Measurements from ENCODE around the gene DPM2.

The DPM2 gene

DNA sequence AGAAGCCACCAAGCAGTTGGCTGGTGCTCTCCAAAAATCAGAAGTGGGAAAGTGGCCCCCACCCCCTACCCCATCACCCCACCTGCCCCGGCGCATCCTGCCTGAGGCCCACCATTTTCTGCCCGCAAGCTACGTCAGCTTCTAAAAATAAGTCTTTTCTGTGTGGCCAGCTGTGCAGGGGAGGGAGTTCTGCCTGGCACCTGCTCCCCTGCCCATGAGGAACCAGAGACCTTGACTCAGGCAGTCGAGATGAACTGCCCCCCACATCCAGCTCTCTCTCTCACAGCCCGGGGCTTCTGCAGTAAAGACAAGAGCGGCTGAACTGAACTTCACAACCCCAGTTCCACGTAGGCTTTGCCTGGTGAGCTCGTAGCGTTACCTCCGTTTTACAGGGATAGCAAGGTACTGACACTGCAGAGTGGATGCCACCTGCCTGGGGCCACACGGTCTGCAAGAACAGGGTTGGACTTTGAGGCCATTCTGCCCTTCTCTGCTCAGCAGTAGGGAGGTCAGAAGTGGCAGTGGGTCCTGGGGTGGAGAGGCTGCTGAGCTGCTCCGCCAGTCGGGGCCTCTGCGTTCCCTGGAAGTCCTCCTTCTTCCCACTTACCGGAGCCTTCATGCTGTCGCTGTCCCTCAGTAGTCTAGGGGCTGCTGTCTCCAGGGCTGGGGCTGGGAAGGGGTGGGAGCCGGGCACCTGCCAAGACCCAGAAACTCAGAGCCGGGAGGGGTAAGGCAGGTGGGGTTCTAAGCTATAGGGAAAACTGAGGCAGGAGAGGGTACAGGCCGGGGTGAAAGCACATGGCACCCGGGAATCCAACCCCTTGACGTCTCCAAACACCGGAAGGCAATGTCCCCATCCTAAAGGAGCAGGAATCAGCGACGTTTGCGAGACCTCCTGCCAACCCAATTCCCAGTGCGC lies 21.6 kb downstream of the DPM2 start:
- in situ Hi-C loops (cut with MboI; ENCODE audit: low sequenced_read_pairs, unreplicated experiment), result no loop called here

DNA sequence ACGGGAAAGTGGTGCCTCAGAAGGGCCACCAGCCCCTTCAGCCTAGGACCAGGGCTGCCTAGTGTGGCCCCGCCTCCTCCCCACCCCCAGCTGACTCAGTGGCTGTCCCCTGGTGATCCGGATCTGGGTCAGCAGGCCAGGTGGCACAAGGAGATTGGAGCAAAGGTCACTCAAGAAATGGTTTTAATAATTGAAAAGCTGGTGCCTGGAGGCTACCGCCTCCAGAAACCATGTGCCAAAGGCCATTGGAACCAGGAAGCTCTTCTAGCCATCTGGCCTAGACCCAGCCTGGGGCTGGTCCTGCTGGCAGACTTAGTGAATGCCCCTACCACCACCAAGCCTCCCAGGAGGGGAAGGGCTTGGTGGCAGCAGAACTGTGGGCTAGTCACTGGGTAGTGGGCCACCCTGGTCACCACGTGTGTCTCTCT lies 22.3 kb downstream of the DPM2 start:
- in situ Hi-C loops (cut with MboI; ENCODE audit: low sequenced_read_pairs, unreplicated experiment), result no loop called here
- TF ChIP-seq, protein P1, sequence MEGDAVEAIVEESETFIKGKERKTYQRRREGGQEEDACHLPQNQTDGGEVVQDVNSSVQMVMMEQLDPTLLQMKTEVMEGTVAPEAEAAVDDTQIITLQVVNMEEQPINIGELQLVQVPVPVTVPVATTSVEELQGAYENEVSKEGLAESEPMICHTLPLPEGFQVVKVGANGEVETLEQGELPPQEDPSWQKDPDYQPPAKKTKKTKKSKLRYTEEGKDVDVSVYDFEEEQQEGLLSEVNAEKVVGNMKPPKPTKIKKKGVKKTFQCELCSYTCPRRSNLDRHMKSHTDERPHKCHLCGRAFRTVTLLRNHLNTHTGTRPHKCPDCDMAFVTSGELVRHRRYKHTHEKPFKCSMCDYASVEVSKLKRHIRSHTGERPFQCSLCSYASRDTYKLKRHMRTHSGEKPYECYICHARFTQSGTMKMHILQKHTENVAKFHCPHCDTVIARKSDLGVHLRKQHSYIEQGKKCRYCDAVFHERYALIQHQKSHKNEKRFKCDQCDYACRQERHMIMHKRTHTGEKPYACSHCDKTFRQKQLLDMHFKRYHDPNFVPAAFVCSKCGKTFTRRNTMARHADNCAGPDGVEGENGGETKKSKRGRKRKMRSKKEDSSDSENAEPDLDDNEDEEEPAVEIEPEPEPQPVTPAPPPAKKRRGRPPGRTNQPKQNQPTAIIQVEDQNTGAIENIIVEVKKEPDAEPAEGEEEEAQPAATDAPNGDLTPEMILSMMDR (IDR thresholded peaks at IDR 0.05; ENCODE audit: borderline replicate concordance, control extremely low read depth, extremely low read depth, insufficient read depth, missing control alignments), result no peak
- DNase-seq (ENCODE audit: low spot score), result no peak

More for the DNA sequence above, 21.6 kb downstream of the DPM2 start:
- TF ChIP-seq, protein P1 (IDR thresholded peaks at IDR 0.05; ENCODE audit: borderline replicate concordance, control extremely low read depth, extremely low read depth, insufficient read depth, missing control alignments), result no peak
- no peak for DNase-seq (ENCODE audit: low spot score)

DNA sequence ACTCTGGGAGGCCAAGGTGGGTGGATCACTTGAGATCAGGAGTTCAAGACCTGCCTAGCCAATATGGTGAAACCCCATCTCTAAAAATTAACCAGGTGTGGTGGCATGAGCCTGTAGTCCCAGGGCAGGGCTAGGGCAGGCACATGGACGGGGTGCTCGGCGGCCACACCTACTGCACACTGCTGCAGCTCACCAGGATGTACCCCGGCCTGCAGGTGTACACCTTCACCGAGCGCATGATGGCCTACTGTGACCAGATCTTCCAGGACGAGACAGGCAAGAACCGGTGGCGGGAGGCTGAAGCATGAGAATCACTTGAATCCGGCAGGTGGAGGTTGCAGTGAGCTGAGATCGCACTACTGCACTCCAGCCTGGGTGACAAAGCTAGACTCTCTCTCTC lies 24.0 kb downstream of the DPM2 start:
- DNase-seq (ENCODE audit: low spot score), result no peak
- TF ChIP-seq, protein P1 (IDR thresholded peaks at IDR 0.05; ENCODE audit: borderline replicate concordance, control extremely low read depth, extremely low read depth, insufficient read depth, missing control alignments), result no peak
- in situ Hi-C loops (cut with MboI; ENCODE audit: low sequenced_read_pairs, unreplicated experiment), result no loop called here

DNA sequence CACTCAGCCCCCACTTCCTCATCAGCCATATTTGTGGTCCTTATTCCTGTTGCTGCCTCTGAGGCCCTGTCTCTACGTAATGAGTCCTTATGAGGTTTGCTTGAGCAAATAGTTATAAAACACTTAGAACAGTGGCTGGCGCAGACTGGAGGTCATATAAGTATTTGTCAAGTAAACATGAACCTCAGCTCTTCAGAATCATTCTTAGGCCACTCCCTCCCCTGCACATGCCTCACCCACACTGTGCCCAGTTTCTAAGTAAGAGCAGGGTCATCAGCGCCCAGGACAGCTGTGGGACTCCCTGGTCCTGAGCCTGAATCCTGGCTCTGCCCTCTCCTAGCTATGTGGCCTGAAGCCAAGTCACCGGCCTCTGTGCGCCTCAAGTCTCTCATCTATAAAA lies 24.8 kb downstream of the DPM2 start:
- in situ Hi-C loops (cut with MboI; ENCODE audit: low sequenced_read_pairs, unreplicated experiment), result no loop called here
- no peak for DNase-seq (ENCODE audit: low spot score)
- TF ChIP-seq, protein P1 (IDR thresholded peaks at IDR 0.05; ENCODE audit: borderline replicate concordance, control extremely low read depth, extremely low read depth, insufficient read depth, missing control alignments), result no peak

DNA sequence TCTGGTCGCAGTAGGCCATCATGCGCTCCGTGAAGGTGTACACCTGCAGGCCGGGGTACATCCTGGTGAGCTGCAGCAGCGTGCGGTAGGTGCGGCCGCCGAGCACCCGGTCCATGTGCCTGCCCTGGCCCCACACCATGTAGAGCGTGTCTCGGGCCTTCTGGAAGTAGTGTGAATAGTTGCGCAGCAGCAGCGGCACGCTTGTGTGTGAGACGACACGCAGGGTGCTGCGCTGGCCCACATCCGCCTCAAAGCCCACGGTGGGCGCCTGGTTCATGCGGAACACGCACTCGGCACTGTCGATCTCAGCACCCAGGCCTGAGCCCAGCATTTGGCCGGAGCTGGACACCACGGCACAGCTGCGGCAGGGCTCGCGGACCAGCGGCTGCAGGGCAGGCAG lies 25.4 kb downstream of the DPM2 start:
- in situ Hi-C loops (cut with MboI; ENCODE audit: low sequenced_read_pairs, unreplicated experiment), result no loop called here
- no peak for DNase-seq (ENCODE audit: low spot score)
- TF ChIP-seq, protein P1 (IDR thresholded peaks at IDR 0.05; ENCODE audit: borderline replicate concordance, control extremely low read depth, extremely low read depth, insufficient read depth, missing control alignments), result no peak

DNA sequence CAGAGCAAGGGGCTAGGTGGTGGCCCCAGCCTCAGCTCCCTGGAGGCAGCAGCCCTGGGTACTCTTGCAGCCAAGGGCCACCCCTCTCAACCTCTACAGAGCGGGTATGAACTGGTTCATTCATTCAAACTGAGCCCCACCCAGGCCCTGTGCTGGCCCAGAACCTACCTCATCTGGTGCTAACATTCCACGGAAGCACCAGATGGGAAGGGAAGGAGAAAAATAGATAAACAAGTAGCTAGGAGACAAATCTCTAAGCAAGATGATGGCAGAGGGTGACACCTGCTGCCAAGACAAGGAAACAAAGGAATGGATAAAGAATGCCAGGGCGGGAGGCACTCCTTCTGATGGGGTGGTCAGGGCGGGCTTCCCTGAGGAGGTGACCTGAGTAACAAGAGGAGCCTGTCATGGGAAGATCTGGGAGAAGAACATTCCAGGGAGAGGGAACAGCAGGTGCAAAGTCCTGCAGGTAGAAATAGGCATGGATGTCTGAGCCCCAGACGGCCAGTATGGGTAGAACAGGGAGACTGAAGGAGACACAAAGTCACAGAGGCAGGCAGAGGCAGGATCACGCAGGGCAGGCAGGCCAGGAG lies 26.9 kb downstream of the DPM2 start:
- DNase-seq (ENCODE audit: low spot score), result no peak
- in situ Hi-C loops (cut with MboI; ENCODE audit: low sequenced_read_pairs, unreplicated experiment), result no loop called here
- TF ChIP-seq, protein P1 (IDR thresholded peaks at IDR 0.05; ENCODE audit: borderline replicate concordance, control extremely low read depth, extremely low read depth, insufficient read depth, missing control alignments), result no peak

Data from GM13976 (cell line).